IMR-90 (cell line): Measurements from ENCODE around the gene GFI1. TPM values are rescaled to one million over a fixed set of nuclear protein-coding genes. Genes with fewer than 3 reads are reported as not detected.

Experiments
- ATAC-seq: fragments of 200-7000 bp; cut with Tn5 transposase; 2 replicates; pipeline ENCODE4 v1.9.1; 2020; ENCODE audit warnings: low read depth, mild to moderate bottlenecking, moderate library complexity
- BruUV-seq: library from RNA; stranded (reverse); fragments of 400-500 nt; replicated peaks from 2 replicates; lab custom pipeline; 2021; lab: Mats Ljungman, UMichigan
- CTCF ChIA-PET: fragments of 300-600 bp; formaldehyde crosslinking; extraction: SDS; loops from one replicate; lab custom pipeline; 2021; ENCODE audit warnings: antibody characterized with exemption; lab: Yijun Ruan, JAX
- POLR2A ChIA-PET: fragments of 300-600 bp; sonication (Branson Sonifier 250); formaldehyde crosslinking; loops from one replicate; lab custom pipeline; 2022; ENCODE audit warnings: antibody characterized with exemption; ENCODE audit not compliant: unreplicated experiment; lab: Charles Lee
- DNase-seq: peaks from one replicate; pipeline ENCODE4 v3.0.0; 2013
- H2AFZ ChIP-seq: replicated peaks from 2 replicates; pipeline ENCODE3; 2013; ENCODE audit warnings: low read length, mild to moderate bottlenecking; ENCODE audit not compliant: poor library complexity
- H2AK5ac ChIP-seq: 2 replicates; pipeline ENCODE4 v1.6.1; 2013; ENCODE audit warnings: low read depth, low read length, inconsistent platforms
- H2AK9ac ChIP-seq: replicated peaks from 2 replicates; pipeline ENCODE3; 2013; ENCODE audit warnings: mild to moderate bottlenecking, low read depth, low read length, moderate library complexity; ENCODE audit not compliant: poor library complexity
- H2BK120ac ChIP-seq: 2 replicates; pipeline ENCODE4 v1.6.1; 2013; ENCODE audit warnings: low read depth, low read length, inconsistent platforms
- H2BK15ac ChIP-seq: 3 replicates; pipeline ENCODE4 v1.6.1; 2013; ENCODE audit warnings: low read depth, low read length, inconsistent platforms
- H2BK20ac ChIP-seq: 2 replicates; pipeline ENCODE4 v1.6.1; 2013; ENCODE audit warnings: low read depth, mild to moderate bottlenecking, inconsistent platforms, low read length, moderate library complexity
- H2BK5ac ChIP-seq: 2 replicates; pipeline ENCODE4 v1.6.1; 2013; ENCODE audit warnings: mild to moderate bottlenecking, low read depth, low read length, inconsistent platforms; ENCODE audit not compliant: poor library complexity, severe bottlenecking
- H3K14ac ChIP-seq: replicated peaks from 2 replicates; pipeline ENCODE4 v1.6.1; 2013; ENCODE audit warnings: low read depth, low read length, inconsistent platforms
- H3K18ac ChIP-seq: 2 replicates; pipeline ENCODE4 v1.6.1; 2013; ENCODE audit warnings: low read depth, low read length, control low read depth
- H3K23ac ChIP-seq: 2 replicates; pipeline ENCODE4 v1.6.1; 2013; ENCODE audit warnings: low read depth, low read length, inconsistent platforms
- H3K27ac ChIP-seq: 2 replicates; pipeline ENCODE4 v1.5.1; 2013; ENCODE audit warnings: mild to moderate bottlenecking, control low read depth, low read length; ENCODE audit not compliant: insufficient read depth
- H3K27me3 ChIP-seq: 2 replicates; pipeline ENCODE4 v1.6.1; 2013; ENCODE audit warnings: low read length; ENCODE audit not compliant: control insufficient read depth, insufficient read depth
- H3K36me3 ChIP-seq: 2 replicates; pipeline ENCODE4 v1.6.1; 2013; ENCODE audit warnings: low read length, mixed read lengths; ENCODE audit not compliant: control insufficient read depth, insufficient read depth
- H3K4ac ChIP-seq: 2 replicates; pipeline ENCODE4 v1.6.1; 2013; ENCODE audit warnings: low read depth, low read length, inconsistent platforms
- H3K4me1 ChIP-seq: 2 replicates; pipeline ENCODE4 v1.6.1; 2013; ENCODE audit warnings: low read length, mixed read lengths; ENCODE audit not compliant: control insufficient read depth, insufficient read depth
- H3K4me2 ChIP-seq: 2 replicates; pipeline ENCODE4 v1.6.1; 2013; ENCODE audit warnings: low read depth, mild to moderate bottlenecking, control low read depth, low read length, moderate library complexity
- H3K4me3 ChIP-seq: 2 replicates; pipeline ENCODE4 v1.5.1; 2013; ENCODE audit warnings: low read depth, mild to moderate bottlenecking, control low read depth, low read length, moderate library complexity; ENCODE audit not compliant: insufficient read depth
- H3K56ac ChIP-seq: 2 replicates; pipeline ENCODE4 v1.6.1; 2013; ENCODE audit warnings: low read length, inconsistent platforms; ENCODE audit not compliant: insufficient read depth; ENCODE audit errors: extremely low read depth
- H3K79me1 ChIP-seq, 2 experiments: 2 replicates each; pipeline ENCODE4 v1.6.1; 2013; ENCODE audit warnings: low read length in 2 of 2, inconsistent platforms in 1 of 2, low read depth in 1 of 2
- H3K9ac ChIP-seq: 2 replicates; pipeline ENCODE4 v1.6.1; 2013; ENCODE audit warnings: low read depth, low read length, control low read depth
- H3K9me1 ChIP-seq: 2 replicates; pipeline ENCODE4 v1.6.1; 2013; ENCODE audit warnings: low read length, inconsistent platforms; ENCODE audit not compliant: insufficient read depth
- H3K9me3 ChIP-seq: 2 replicates; pipeline ENCODE4 v1.6.1; 2013; ENCODE audit warnings: low read length; ENCODE audit not compliant: control insufficient read depth, insufficient read depth
- H4K20me1 ChIP-seq: 2 replicates; pipeline ENCODE4 v1.6.1; 2013; ENCODE audit warnings: low read length, inconsistent platforms; ENCODE audit not compliant: insufficient read depth
- H4K5ac ChIP-seq: 2 replicates; pipeline ENCODE4 v1.6.1; 2013; ENCODE audit warnings: mild to moderate bottlenecking, low read depth, low read length, control low read depth
- H4K8ac ChIP-seq, 2 experiments: 2 replicates each; pipeline ENCODE4 v1.6.1; 2013; ENCODE audit warnings: low read depth in 2 of 2, low read length in 2 of 2, control low read depth in 1 of 2, inconsistent platforms in 1 of 2
- H4K91ac ChIP-seq: 2 replicates; pipeline ENCODE4 v1.6.1; 2013; ENCODE audit warnings: low read depth, low read length, inconsistent platforms; ENCODE audit not compliant: insufficient read depth
- BHLHE40 ChIP-seq: fragments of 150-350 bp; IDR thresholded peaks from 2 replicates; pipeline ENCODE4 v1.6.1; 2016; ENCODE audit warnings: mild to moderate bottlenecking, low read depth, low read length
- MAFK ChIP-seq: IDR thresholded peaks from 2 replicates; pipeline ENCODE4 v1.6.1; 2012; ENCODE audit warnings: low read depth, low read length, improper control_type of control experiment
- RAD21 ChIP-seq: IDR thresholded peaks from 2 replicates; pipeline ENCODE4 v1.6.1; 2012; ENCODE audit warnings: low read length, improper control_type of control experiment
- RFX5 ChIP-seq: IDR thresholded peaks from 2 replicates; pipeline ENCODE4 v1.8.0; 2012; ENCODE audit warnings: low read depth, mild to moderate bottlenecking, low read length, moderate library complexity
- SMC3 ChIP-seq: fragments of 150-350 bp; IDR thresholded peaks from 2 replicates; pipeline ENCODE4 v1.6.1; 2016; ENCODE audit warnings: low read depth, mild to moderate bottlenecking, antibody characterized with exemption, low read length, moderate library complexity
- WGBS, 2 experiments: methylation state at CpG; one replicate each; pipeline versions ENCODE4 v1.1.5 to v1.1.7; 2013; ENCODE audit warnings: missing lambda C conversion rate in 2 of 2; ENCODE audit not compliant: insufficient read length in 1 of 2; ENCODE audit errors: extremely low coverage in 2 of 2; 5-methylcytosine and 5-hydroxymethylcytosine counted together
- dilution Hi-C: fragments of 300-500 bp; cut with HindIII; formaldehyde crosslinking; loops from one replicate; pipeline ENCODE4 v1.14.3; 2018; ENCODE audit warnings: low sequenced_read_pairs; ENCODE audit not compliant: unreplicated experiment
- in situ Hi-C: fragments of 300-500 bp; cut with MboI; formaldehyde crosslinking; loops from 3 replicates; pipeline ENCODE4 v1.14.3; 2019; ENCODE audit warnings: low sequenced_read_pairs, inconsistent platforms, mixed read lengths
- intact Hi-C: fragments of 100-400 bp; cut with micrococcal nuclease; formaldehyde crosslinking; loops from 2 replicates; pipeline ENCODE4 v1.10.0; 2022
- polyA plus RNA-seq, 3 experiments: library from polyadenylated mRNA; depleted of rRNA; stranded (reverse); fragments of >200 nt; gene quantifications; 2 replicates each; pipeline ENCODE4 v1.2.3, GENCODE V29; 2012; ENCODE audit warnings: low replicate concordance in 1 of 3
- total RNA-seq: library from RNA; depleted of rRNA; stranded (reverse); fragments of >200 nt; gene quantifications from 2 replicates; pipeline ENCODE4 v1.2.3, GENCODE V29; 2012
- TF ChIP-seq, protein P1 (sequence below): fragments of 150-350 bp; IDR thresholded peaks from 2 replicates; pipeline ENCODE4 v1.6.1; 2017; ENCODE audit warnings: mild to moderate bottlenecking, antibody characterized with exemption, low read length, low read depth

The GFI1 gene
- total and polyA plus RNA-seq, 2 of the 4 experiments (the other 2 are of a cell fraction): under 0.01 to 0.21 TPM

DNA sequence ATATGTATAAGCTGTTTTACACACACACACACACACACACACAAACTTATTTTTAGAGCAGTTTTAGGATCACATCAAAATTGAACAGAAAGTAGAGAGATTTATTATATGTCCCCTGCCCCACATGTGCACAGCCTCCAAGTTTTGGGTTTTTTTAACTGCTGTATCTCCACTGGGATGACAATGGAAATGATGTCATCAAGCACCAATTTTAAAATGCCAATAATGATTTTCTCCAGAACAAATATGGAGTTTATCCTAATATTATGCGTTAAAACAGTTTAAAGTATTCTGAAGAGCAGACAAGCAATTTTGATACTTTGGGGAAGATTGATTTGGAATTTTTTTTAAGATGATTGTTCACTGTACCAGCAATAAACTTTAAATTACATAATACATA, 56.7 kb downstream of the GFI1 start:
- H3K14ac ChIP-seq: no peak overlapping the region
- BruUV-seq: no TSS peak
- intact Hi-C loops: no loop called here

More for the DNA sequence above, 56.7 kb downstream of the GFI1 start:
- Histone ChIP-seq H2BK5ac (no peak overlapping the region), H3K4me1 (no peaks in the 10 kb centered on the region), H2AFZ (no peak overlapping the region), H2BK15ac (no peak overlapping the region), H4K20me1 (no peaks in the 10 kb centered on the region), H3K79me1 (no peaks in the 10 kb centered on the region), H2AK5ac (no peak overlapping the region), H2BK120ac (no peak overlapping the region), H4K5ac (no peak overlapping the region), H4K91ac (no peak overlapping the region), H3K9ac (no peak overlapping the region), H2AK9ac (no peak overlapping the region), H3K36me3 (no peaks in the 10 kb centered on the region), H2BK20ac (no peak overlapping the region), H3K9me3 (no peaks in the 10 kb centered on the region), H3K9me1 (no peaks in the 10 kb centered on the region), H3K18ac (no peak overlapping the region), H3K4me2 (no peak overlapping the region), H3K4ac (no peak overlapping the region), H3K27ac (no peak overlapping the region), H3K4me3 (no peak overlapping the region), H3K23ac (no peak overlapping the region), H4K8ac (no peak overlapping the region), H3K56ac (no peak overlapping the region), H3K27me3 (no peaks in the 10 kb centered on the region; the same call in 1 of the 2 replicates)
- dilution Hi-C loops (no loop called here), in situ Hi-C loops (no loop called here)
- POLR2A ChIA-PET: no interaction called here
- no peak for ATAC-seq
- no CpG with 5 or more reads among the region's 1 CpG for WGBS, 2 experiments
- no peak for DNase-seq
- no peak for TF ChIP-seq BHLHE40
- TF ChIP-seq RFX5: no peak
- no peak for TF ChIP-seq SMC3
- no peak for TF ChIP-seq MAFK
- TF ChIP-seq RAD21: no peak
- TF ChIP-seq, protein P1, sequence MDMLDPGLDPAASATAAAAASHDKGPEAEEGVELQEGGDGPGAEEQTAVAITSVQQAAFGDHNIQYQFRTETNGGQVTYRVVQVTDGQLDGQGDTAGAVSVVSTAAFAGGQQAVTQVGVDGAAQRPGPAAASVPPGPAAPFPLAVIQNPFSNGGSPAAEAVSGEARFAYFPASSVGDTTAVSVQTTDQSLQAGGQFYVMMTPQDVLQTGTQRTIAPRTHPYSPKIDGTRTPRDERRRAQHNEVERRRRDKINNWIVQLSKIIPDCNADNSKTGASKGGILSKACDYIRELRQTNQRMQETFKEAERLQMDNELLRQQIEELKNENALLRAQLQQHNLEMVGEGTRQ: no peak
- CTCF ChIA-PET: no interaction called here
